ENCODE results near the gene HNF4A.

Gene HNF4A

GRCh38 chr20:44392088-44392775 lies 36.7 kb downstream of the HNF4A start:
- no peak overlapping the region for H3K4me3 Mint-ChIP-seq
- no peak overlapping the region for H3K27ac Mint-ChIP-seq
- H3K4me1 Mint-ChIP-seq (ENCODE audit: low read depth), result peaks cover 2% of the 10 kb centered on the region
- DNase-seq (ENCODE audit: low spot score), result no peak
- no peaks in the 10 kb centered on the region for H3K36me3 Mint-ChIP-seq (ENCODE audit: low read depth)
- peaks cover 10% of the 10 kb centered on the region for H3K27me3 Mint-ChIP-seq (ENCODE audit: low read depth)
- H3K9me3 Mint-ChIP-seq, result no peaks in the 10 kb centered on the region

- Mint-ChIP-seq H3K4me1 (ENCODE audit: low read depth) (peaks cover 2% of the 10 kb centered on the region), H3K27me3 (ENCODE audit: low read depth) (peaks cover 13% of the 10 kb centered on the region), H3K9me3 (no peaks in the 10 kb centered on the region), H3K4me3 (no peak overlapping the region), H3K27ac (no peak overlapping the region), H3K36me3 (ENCODE audit: low read depth) (no peaks in the 10 kb centered on the region)
- no peak for DNase-seq (ENCODE audit: low spot score)
Measured at GRCh38 chr20:44392776-44393607, 37.5 kb downstream of the HNF4A start.

GRCh38 chr20:44393608-44394451 lies 38.3 kb downstream of the HNF4A start:
- Mint-ChIP-seq H3K9me3 (no peaks in the 10 kb centered on the region), H3K27me3 (ENCODE audit: low read depth) (peaks cover 16% of the 10 kb centered on the region), H3K4me3 (no peak overlapping the region), H3K36me3 (ENCODE audit: low read depth) (no peaks in the 10 kb centered on the region), H3K27ac (no peak overlapping the region), H3K4me1 (ENCODE audit: low read depth) (no peaks in the 10 kb centered on the region)
- no peak for DNase-seq (ENCODE audit: low spot score)

- Mint-ChIP-seq H3K36me3 (ENCODE audit: low read depth) (no peaks in the 10 kb centered on the region), H3K9me3 (no peaks in the 10 kb centered on the region), H3K27ac (no peak overlapping the region), H3K27me3 (ENCODE audit: low read depth) (peaks cover 12% of the 10 kb centered on the region), H3K4me1 (ENCODE audit: low read depth) (no peaks in the 10 kb centered on the region), H3K4me3 (no peak overlapping the region)
- no peak for DNase-seq (ENCODE audit: low spot score)
Measured at GRCh38 chr20:44394452-44394701, 38.9 kb downstream of the HNF4A start.

GRCh38 chr20:44394702-44395460 lies 39.4 kb downstream of the HNF4A start:
- Mint-ChIP-seq H3K9me3 (no peaks in the 10 kb centered on the region), H3K36me3 (ENCODE audit: low read depth) (no peaks in the 10 kb centered on the region), H3K27me3 (ENCODE audit: low read depth) (peaks cover 10% of the 10 kb centered on the region), H3K4me1 (ENCODE audit: low read depth) (no peaks in the 10 kb centered on the region), H3K27ac (no peak overlapping the region), H3K4me3 (no peak overlapping the region)
- DNase-seq (ENCODE audit: low spot score), result no peak

- no peaks in the 10 kb centered on the region for H3K9me3 Mint-ChIP-seq
- no peaks in the 10 kb centered on the region for H3K4me1 Mint-ChIP-seq (ENCODE audit: low read depth)
- DNase-seq (ENCODE audit: low spot score), result no peak
- no peak overlapping the region for H3K4me3 Mint-ChIP-seq
- H3K27ac Mint-ChIP-seq, result no peak overlapping the region
- H3K36me3 Mint-ChIP-seq (ENCODE audit: low read depth), result no peaks in the 10 kb centered on the region
- peaks cover 10% of the 10 kb centered on the region for H3K27me3 Mint-ChIP-seq (ENCODE audit: low read depth)
Measured at GRCh38 chr20:44395461-44396340, 40.2 kb downstream of the HNF4A start.

- H3K27ac Mint-ChIP-seq, result no peak overlapping the region
- H3K27me3 Mint-ChIP-seq (ENCODE audit: low read depth), result peaks cover 10% of the 10 kb centered on the region
- H3K4me3 Mint-ChIP-seq, result no peak overlapping the region
- H3K4me1 Mint-ChIP-seq (ENCODE audit: low read depth), result no peaks in the 10 kb centered on the region
- DNase-seq (ENCODE audit: low spot score), result no peak
- H3K9me3 Mint-ChIP-seq, result no peaks in the 10 kb centered on the region
- H3K36me3 Mint-ChIP-seq (ENCODE audit: low read depth), result no peaks in the 10 kb centered on the region
Measured at GRCh38 chr20:44396369-44397130, 41.1 kb downstream of the HNF4A start.

GRCh38 chr20:44398335-44398734 lies 42.8 kb downstream of the HNF4A start:
- Mint-ChIP-seq H3K4me1 (ENCODE audit: low read depth) (no peaks in the 10 kb centered on the region), H3K36me3 (ENCODE audit: low read depth) (no peaks in the 10 kb centered on the region), H3K27ac (no peak overlapping the region), H3K9me3 (no peaks in the 10 kb centered on the region), H3K4me3 (no peak overlapping the region), H3K27me3 (ENCODE audit: low read depth) (peaks cover 10% of the 10 kb centered on the region)
- no peak for DNase-seq (ENCODE audit: low spot score)

GRCh38 chr20:44399446-44399845 lies 43.9 kb downstream of the HNF4A start:
- Mint-ChIP-seq H3K4me3 (no peak overlapping the region), H3K27ac (no peak overlapping the region), H3K27me3 (ENCODE audit: low read depth) (peaks cover 10% of the 10 kb centered on the region), H3K9me3 (peaks cover 3% of the 10 kb centered on the region), H3K36me3 (ENCODE audit: low read depth) (no peaks in the 10 kb centered on the region), H3K4me1 (ENCODE audit: low read depth) (no peaks in the 10 kb centered on the region)
- no peak for DNase-seq (ENCODE audit: low spot score)

- H3K27ac Mint-ChIP-seq, result no peak overlapping the region
- peaks cover 5% of the 10 kb centered on the region for H3K9me3 Mint-ChIP-seq
- H3K4me3 Mint-ChIP-seq, result no peak overlapping the region
- no peak for DNase-seq (ENCODE audit: low spot score)
- no peaks in the 10 kb centered on the region for H3K36me3 Mint-ChIP-seq (ENCODE audit: low read depth)
- H3K4me1 Mint-ChIP-seq (ENCODE audit: low read depth), result no peaks in the 10 kb centered on the region
- H3K27me3 Mint-ChIP-seq (ENCODE audit: low read depth), result peaks cover 10% of the 10 kb centered on the region
Measured at GRCh38 chr20:44400671-44400969, 45.1 kb downstream of the HNF4A start.

GRCh38 chr20:44400970-44401769 lies 45.7 kb downstream of the HNF4A start:
- no peaks in the 10 kb centered on the region for H3K4me1 Mint-ChIP-seq (ENCODE audit: low read depth)
- DNase-seq (ENCODE audit: low spot score), result no peak
- H3K36me3 Mint-ChIP-seq (ENCODE audit: low read depth), result no peaks in the 10 kb centered on the region
- H3K9me3 Mint-ChIP-seq, result peaks cover 5% of the 10 kb centered on the region
- no peak overlapping the region for H3K27ac Mint-ChIP-seq
- no peak overlapping the region for H3K4me3 Mint-ChIP-seq
- H3K27me3 Mint-ChIP-seq (ENCODE audit: low read depth), result peaks cover 10% of the 10 kb centered on the region

GRCh38 chr20:44401770-44402390 lies 46.4 kb downstream of the HNF4A start:
- Mint-ChIP-seq H3K4me1 (ENCODE audit: low read depth) (no peaks in the 10 kb centered on the region), H3K36me3 (ENCODE audit: low read depth) (no peaks in the 10 kb centered on the region), H3K27ac (no peak overlapping the region)

More at GRCh38 chr20:44401770-44402390, 46.4 kb downstream of the HNF4A start:
- Mint-ChIP-seq H3K4me3 (no peak overlapping the region), H3K9me3 (peaks cover 5% of the 10 kb centered on the region), H3K27me3 (ENCODE audit: low read depth) (peaks cover 10% of the 10 kb centered on the region)
- DNase-seq (ENCODE audit: low spot score), result no peak
